ENCODE data around the gene LGR6.

Gene LGR6

DNA sequence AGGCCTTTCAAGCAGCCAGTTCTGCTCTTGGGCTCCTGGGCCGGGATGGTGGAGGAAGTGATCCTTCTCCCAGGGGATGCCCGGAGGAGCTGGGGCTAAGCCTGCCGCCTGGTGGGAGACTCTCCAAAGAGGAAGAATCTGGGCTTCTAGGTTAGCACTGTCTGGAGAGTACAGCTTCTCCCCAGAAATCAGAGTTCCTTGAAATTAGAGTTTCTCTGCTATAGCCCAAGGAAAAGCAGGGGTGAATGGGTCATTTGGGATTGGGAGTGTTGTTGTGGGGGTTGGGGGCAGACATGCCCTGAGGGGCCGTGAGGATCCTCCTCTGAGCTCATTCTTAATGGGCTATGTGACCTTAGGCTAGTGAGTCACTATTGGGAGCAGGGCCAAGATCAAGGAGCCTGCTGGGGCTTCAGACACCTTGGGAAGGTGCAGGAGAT is 6.5 kb downstream of the LGR6 start:
- DNase-seq: no peak

DNA sequence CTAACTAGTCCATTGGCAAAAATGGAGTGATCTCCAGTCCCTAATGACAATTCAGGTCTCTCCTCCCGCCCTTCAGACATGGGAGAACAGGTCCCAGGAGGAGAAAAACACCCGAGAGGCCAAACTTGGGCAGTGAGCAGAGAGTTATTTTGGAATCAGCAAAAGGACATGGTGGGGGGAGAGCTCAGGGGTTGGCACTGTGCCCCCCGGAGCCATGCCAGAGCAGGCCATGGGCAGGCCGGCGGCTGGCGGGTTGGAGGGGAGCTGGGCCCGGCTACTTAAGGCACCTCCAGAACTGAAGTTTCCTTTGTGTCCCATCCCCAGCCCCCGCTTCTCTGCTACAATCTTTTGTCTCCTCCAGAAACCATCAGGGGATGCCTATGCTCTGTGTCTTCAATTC is 7.1 kb downstream of the LGR6 start:
- no peak for DNase-seq

DNA sequence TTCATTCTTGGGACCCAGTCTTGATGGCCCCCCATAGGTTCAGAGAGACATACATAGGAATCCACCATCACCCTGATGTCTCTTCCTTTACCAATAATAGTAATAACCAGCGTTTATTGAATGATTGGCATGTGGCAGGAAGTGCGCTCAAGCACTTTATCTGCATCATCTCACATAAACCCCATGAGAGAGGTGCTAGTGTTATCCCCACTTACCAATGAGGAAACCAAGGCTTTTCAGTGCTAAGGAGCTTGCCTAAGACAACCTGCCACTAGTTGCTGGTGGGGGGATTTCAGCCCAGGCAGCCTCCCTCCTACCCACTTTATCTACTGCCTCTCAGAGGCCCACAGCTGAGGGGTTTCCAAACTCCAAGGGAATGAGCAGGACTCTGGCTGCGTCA is 7.7 kb downstream of the LGR6 start:
- no peak for DNase-seq

DNA sequence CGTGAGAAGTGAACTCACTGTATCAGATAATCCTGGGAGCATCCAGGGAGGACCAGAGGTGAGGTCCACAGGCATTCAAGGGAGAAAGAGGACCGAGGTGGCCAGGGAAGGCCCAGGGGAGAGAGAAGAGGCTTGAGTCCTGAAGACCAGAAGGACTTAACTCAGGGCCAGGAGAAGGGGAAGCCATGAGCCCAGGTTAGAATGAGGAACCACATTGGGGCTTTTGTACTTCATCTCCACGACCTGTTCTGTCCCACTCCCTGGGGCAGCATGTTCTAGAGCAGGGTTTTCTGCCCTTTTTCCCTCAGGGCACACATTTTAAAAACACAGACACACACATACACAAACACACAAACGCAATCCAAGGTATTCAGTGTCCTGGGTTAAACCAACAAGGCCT is 8.4 kb downstream of the LGR6 start:
- DNase-seq: no peak

DNA sequence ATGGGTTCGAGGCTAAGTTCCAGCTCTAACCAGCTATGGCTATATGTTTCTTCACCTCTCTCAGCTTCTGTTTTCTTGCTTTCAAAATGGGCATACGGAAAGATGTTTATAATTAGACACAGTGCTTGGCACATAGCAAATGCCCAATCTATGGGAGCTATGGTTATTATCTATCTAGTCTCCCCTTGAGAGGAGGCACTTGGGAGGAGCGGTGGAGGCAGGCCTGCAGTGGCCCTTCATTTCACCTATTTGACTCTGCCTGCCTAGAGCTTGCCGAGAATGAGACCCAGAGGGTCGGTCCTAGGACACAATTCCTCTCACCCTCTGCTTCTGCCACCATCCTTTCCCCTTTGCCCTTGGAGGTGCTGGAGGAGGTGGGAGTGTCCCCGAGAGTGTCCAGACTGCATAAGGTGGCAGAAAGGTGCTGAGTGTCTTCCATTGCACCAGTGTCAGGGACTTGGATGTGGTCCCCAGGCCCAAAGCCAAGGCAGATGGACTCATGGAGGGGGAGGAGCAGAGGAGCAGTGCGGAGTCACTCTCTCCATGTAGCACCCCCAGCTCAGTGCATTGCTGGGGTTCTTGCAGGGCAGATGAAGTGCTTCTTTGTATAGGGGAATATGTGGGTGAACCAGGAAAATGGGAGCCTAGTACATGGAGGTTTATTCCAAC is 9.0 kb downstream of the LGR6 start:
- no peak for DNase-seq

DNA sequence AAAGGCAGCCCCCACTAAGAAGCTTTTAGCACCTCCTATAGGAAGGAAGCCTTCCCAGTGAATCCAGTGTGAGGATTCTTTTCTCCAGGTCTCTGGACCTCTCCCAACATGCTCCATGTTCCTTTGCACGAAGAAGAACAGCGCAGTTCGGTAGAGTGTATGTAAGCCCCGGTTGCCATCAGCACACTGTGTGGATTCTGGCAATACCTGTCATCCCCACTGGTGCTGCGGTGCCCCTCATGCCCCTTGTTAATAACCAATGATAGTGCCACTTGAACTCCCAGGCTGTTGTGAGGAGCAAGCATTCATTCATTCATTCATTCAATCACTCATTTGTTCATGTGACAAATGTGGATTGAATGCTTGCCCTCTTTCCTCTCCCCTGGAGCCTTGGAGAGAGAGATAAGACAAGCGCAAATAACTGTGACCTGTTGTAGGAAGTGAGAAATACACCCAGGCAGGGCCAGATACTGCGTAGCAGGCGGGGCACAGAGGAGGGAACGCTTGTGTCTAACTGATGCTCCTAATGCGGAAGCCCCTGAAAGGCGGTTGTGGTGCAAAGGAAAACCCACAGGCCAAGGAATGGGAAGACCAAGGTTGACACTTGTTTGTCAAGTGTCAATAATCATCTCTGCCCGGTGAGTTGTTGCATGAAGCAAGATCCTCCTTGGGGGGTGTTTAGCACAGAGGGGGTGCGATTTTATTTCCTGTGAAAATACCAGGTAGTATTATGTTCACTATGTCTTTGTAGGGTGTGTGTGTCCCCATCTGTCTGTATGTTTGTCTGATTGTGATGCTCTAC is 9.8 kb downstream of the LGR6 start:
- no peak for DNase-seq

DNA sequence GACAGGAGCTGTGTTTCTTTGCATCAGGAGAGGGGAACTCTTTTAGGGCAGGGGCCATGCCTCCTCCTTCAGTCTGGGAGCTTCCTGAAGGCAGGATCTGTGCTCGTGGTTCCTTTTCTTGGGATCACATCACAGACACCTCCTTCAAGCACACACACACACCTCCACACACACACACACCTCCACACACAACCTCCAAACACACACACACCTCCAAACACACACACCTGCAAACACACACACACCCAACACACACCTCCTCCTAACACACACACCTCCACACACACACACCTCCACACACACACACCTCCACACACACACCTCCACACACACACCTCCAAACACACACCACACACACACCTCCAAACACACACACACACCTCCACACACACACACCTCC is 10.5 kb downstream of the LGR6 start:
- DNase-seq: no peak

DNA sequence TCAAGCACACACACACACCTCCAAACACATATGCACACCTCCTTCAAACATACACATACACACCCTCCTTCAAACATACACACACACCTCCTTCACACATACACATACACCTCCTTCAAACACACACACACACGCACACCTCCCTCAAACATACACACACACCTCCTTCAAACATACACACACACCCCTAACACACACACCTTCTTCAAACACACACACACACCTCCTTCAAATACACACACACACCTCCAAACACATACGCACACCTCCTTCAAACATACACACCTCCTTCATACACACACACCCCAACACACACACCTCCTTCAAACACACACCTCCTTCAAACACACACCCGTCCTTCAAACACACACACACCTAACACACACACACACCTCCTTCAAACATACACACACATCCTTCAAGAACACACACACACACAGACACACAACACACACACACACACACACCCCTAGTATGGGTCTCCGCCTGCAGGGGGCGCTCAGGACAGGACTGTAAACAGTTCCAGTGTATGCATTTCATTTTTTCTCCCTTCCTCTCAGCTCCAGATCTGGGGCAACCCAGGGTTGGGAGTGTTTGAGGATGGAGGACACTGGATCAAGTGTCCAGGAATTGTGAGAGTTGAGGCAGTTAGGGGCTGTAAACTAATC is 12.1 kb downstream of the LGR6 start:
- DNase-seq: no peak

DNA sequence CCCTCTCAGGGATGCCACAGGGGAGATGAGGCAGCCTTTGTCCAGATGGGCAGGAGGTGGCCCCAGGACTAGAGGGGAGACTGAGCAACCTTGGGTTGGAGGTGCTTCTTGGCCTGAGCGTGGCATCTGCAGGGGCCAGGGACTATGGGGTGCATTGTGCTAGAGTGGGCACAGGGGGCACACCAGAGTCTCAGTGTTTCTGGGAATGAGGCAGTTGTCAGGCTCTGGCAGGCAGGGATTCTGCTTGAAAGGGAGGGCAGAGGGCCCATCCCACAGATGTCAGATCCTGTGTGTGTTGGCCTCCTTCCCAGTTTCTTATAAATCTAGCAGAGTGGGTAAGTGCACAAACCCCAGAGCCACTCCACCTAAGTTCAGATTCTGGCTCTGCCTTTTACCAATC is 13.7 kb downstream of the LGR6 start:
- DNase-seq: no peak

DNA sequence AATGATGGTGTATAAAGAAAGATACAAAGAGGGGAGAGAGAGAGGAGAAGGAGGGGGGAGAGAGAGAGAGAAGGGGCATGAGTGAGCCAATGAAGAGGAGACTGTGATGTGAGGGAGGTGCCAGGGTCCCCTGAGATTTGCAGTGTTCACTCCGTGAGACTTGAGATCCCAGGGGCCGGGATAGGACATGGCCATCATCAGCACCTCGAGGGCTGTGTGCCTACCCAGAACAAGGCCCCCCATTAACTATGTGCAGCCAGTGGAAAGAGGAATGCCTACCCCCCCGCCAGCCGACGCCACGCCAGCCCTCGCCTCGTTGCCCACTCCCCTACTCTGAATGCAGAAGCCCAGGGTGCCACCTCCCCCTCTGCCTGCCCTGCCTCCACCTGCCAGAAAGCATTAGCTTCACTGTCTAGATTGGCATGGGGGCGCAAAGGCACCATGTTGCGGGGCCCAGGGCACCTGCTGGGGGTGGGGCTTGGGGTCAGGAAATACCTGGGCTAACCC is 14.8 kb downstream of the LGR6 start:
- DNase-seq: no peak

DNA sequence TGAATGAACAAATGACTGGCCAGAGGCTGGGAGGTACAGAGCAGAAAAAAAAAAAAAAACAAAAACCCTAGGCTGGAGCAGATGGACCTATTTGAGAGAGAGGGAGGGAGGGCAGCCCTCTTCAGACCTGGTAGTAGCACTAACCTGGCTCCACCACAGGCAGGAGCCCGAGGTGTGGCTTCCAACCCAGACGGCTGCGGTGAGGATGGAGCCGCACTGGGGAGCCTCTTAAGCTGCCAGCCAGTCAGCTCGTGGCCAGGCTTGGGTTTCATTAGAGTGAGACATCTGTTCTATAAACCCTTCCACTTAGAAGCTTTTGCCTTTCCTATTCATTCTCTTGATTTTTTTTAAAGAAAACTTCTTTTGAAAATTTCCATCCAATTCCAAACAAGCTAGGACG is 16.8 kb downstream of the LGR6 start:
- no peak for DNase-seq

DNA sequence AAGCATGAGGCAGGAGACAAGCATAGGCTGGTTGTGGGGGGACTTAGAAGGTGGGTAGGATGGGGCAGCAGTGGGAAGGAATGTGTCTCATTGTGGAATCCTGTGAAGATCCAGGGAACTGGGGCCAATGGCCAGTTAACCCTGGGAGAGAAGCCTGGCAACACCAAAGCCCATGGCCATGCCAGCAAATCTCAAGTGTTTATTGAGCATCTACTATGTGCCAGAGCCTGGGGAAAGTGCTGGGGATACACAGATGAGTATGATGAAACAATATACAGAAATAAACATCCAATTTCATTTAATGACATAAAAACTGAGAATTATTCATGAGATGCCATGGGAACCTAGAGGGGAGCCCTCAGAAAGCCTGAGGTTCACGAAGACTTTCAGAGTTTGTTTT is 17.4 kb downstream of the LGR6 start:
- DNase-seq: no peak

DNA sequence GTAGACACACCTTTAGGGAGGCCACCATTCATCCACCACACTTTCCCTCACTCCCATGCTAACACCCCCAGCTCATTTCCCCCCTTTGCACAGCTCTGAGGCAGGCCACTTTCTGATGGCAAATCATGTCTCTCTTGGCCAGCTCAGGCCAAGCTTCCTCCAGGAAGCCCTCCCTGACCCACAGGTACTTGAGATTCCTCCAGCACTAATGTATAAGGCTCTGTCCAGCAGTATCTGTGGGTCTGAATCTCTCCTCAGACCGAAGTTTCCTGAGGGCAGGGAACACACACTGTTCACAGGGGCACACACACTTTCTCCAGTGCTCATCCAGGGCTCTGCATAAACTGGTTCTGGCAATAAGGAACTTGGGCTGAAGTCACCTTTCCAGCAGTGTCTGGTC is 19.2 kb downstream of the LGR6 start:
- DNase-seq: no peak

DNA sequence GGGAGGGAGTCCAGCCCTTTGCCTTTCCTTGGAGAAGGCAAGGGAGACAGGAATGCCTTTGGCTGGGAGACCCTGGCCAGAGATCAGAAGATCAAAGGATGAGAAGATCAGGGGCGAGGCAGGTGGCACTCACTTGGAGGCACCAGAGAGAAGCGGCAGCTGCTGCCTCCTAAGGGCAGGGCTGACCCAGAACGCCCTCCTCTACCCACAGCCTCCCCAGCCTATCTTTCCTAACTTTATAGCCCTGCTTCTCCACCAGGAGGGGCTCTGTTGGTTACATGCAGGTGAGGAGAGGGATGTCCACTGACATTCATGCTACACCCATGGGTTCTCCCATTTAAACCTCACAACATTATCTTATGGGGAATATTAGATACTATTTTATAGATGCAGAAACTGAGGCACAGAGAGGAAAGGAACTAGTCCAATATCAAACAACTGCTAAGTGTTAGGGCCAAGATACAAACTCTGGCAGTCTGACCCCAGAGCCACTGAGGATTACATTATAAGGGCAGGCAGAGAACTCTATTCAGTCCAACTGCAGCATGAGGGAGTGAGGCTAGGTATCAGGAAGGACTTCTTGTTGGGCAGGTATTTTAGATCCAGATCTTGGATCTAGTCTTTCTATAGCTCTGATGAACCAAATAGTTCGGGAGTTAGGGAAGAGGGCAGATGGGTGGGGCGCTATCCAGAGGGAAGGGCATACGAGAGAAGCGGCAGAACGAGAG is 19.9 kb downstream of the LGR6 start:
- no peak for DNase-seq

DNA sequence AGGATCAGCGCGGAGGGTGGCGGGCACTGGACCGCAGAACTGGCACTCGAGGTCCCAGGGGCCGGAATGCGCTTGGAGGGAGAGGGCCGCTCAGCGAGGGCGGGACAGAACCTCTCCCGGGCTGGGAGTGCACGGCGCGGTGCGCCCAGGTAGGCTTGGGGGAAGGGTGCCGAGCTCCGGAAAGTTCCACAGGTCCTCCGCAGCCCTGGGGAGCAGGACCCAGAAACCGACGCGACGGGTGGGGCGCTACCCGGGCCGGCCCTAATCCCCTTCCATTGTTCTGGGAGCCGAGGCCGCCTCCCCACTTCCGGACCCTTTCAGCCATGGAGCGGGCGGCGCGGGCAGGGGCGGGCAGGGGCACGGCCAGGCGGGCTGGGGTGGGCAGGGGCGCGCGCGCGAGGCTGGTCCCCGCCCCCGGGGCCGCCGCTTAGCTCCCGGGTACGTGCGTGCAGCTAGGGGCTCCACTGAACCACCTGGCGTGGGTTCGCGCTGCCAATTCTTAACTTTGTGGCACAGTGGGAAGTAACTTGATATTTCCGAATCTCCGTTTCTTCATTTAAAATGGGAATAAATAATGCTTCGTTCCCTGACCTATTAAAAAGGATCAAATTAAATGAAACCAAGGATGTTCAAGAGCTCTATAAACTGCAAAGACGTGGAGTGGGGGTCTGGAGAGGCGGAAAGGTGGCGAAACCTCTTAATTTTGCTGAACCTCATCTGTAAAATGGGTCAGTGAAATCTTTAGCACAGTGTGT is 20.7 kb downstream of the LGR6 start:
- DNase-seq: no peak

DNA sequence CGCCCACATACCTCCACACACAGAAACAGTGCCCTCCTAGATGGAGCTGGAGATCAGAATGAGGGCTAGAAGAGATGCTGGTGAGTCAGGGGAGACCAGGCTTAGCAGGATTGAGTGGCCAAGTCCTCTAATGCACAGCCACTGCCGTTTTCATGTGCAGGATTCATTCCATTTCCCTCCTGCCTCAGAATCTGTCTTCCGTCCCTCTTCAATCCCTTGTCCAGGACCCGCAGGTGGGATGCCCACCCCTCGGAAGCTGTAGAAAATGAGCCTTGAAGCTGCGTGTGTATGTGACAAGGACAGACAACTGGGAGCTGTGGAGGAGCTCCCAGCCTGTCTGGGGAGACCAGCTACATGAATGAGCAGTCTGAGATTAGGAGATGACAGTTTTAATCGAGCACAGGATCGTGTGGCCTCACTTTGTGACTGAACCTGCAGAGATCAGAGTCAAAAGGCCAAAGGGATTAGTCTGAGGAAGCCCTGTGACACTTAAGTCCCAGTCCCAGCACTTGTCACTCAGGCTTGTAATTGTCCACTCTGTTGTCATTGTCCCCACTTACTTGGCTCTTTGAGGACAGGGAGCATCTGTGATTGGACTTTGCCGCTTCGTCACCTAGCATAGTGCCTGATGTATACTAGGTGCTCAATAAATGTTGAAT is 22.0 kb downstream of the LGR6 start:
- no peak for DNase-seq

DNA sequence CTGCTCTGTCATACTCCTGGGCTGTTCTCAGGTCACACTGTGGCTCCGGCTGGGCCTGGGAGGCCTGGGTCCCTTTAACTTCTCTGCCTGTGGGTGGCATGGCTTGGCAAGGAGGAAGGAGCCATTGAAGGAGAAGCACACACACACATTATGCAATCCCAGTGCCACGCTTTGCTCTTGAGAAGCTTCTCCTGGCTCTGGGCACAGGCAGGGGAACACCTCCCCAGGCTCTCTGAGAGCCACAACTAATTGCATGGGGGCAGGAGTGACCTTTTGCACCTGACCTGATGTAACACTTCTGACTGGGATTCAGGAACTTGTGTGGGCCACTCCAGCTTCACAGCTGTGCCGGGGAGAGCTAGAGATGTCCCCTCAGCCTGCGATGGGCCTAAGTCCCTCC is 23.1 kb downstream of the LGR6 start:
- DNase-seq: no peak

DNA sequence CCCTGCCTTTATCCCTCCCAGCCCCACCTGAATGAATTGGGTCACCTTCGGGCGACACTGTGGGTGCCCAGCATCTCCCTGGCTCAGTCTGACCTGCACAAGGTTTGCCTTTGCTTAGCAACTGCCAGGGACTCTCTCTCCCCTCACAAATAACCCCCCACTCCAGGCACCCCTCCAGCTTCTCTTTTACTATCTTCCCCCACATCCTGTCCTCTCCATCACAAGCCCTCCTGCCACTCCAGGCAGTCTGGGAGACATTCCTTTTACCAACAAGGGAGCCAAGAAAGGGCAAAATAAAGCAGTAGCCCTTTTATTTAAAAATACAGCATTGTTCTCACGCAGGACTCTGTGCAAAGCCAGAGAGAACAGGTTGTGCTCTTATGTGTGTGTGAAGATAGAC is 23.9 kb downstream of the LGR6 start:
- DNase-seq: no peak

DNA sequence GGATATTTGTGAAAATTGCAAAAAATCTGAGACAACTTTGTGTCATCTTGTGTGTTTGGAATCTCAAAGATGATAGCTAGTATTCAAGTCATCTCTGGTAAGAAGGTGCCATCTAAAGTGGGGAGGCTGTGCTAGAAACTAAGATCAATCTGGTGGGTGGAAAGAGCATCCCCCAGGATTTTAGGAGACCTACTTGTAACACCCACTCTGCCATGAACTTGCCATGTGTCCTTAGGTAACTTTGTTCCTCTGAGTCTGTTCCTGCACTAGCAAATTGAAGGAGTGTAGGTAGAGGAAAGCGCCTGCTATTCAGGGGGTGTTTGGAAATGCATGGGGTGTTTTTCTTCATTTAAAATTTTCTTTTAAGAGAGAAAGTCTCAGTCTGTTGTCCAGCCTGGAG is 24.4 kb downstream of the LGR6 start:
- no peak for DNase-seq

DNA sequence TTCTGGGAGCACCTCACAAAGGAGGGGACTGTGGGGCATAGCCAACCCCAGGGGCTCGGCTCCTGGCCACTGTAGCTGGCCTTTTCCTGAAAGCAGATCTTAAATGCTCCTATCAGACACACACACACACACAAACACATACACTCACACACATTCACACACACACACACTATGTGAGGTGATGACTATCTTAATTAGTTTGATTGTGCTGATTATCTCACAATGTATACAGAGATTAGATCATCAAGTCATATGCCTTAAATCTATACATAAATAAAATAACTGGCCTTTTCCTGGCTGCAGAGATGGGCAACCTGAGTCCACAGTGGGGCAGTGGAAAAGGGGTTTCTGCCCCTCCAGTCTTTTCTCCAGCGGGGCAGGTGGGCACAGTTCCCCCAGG is 27.1 kb downstream of the LGR6 start:
- DNase-seq: no peak

DNA sequence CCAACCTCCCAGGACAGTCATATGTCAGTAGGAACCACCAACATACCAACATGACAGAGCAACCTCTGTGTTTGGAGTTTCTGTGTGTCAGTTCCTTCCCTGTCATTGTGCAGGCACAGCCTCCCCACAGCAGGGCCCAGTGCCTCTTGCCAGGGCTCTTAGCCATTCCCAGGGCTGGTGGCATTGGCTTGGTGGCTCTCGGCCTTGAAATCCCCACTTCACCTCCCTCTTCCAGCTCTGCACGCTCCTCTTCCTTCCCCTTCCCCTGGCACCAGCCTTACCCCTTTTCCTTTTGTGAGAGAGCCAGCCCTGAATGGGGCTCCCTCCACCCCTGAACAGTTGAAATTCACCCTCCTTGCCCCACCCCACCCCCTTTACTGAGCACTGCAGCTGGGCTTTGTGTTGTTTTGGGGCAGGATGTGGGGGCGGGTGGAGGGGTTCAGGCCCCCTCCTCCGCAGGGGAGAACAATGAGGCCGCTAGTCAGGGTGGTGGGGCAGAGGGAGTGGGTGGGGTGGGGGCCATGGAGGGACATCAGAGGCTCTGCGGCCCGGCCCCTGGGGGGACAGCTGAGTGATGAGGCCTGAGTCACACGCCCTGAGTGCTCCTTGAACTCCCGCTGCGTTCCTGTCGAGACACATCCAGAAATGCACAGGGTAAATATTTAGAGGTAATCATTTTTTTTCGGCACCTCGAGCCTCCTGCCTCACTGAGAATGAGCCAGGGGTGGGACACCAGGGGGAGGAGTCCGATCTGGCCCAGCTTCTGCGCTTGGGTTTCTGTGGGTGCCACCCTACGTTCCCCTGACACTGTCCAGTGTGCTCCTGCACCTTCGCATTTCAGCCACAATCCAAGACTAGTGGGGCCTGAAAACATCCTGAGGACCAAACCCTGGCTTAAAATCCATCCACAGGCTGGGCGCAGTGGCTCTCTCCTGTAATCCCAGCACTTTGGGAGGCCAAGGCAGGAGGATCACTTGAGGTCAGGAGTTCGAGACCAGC is 28.6 kb downstream of the LGR6 start:
- no peak for DNase-seq
